H1 (cell line): ENCODE measurements around the gene PEAK1. TPM values are rescaled to one million over a fixed set of nuclear protein-coding genes. Genes with fewer than 3 reads are reported as not detected.

ENCODE experiments used
- CTCF ChIA-PET: fragments of 300-600 bp; sonication (Branson Sonifier 250); formaldehyde crosslinking; loops from one replicate; lab custom pipeline; 2021; ENCODE audit not compliant: partially characterized antibody; lab: Charles Lee
- POLR2A ChIA-PET: fragments of 300-600 bp; sonication (Branson Sonifier 250); formaldehyde crosslinking; loops from one replicate; lab custom pipeline; 2021; ENCODE audit warnings: inconsistent platforms; ENCODE audit not compliant: partially characterized antibody; lab: Charles Lee
- DNase-seq, 2 experiments: peaks; one replicate each; pipeline versions ENCODE4 v3.0.0 to v3.0.0-alpha.2; 2010 to 2022; ENCODE audit warnings: low spot score in 2 of 2, low read depth in 1 of 2, mixed read lengths in 1 of 2
- FAIRE-seq: peaks from 2 replicates; lab custom pipeline; 2011; peaks lifted over from hg19 to GRCh38; lab: Jason Lieb, UNC
- H2AFZ ChIP-seq: 2 replicates; pipeline ENCODE4 v1.8.1; 2012; ENCODE audit warnings: low read length, inconsistent platforms
- H2AK5ac ChIP-seq: 2 replicates; pipeline ENCODE4 v1.6.1; 2013; ENCODE audit warnings: low read depth, low read length
- H2BK120ac ChIP-seq: replicated peaks from 2 replicates; pipeline ENCODE3; 2013; ENCODE audit warnings: low read depth, low read length, inconsistent platforms
- H2BK12ac ChIP-seq: 2 replicates; pipeline ENCODE4 v1.6.1; 2013; ENCODE audit warnings: low read depth, low read length
- H2BK15ac ChIP-seq: 2 replicates; pipeline ENCODE4 v1.6.1; 2013; ENCODE audit warnings: low read length
- H2BK20ac ChIP-seq: 2 replicates; pipeline ENCODE4 v1.6.1; 2013; ENCODE audit warnings: low read length
- H2BK5ac ChIP-seq: 2 replicates; pipeline ENCODE4 v1.6.1; 2013; ENCODE audit warnings: low read depth, low read length
- H3K14ac ChIP-seq: 2 replicates; pipeline ENCODE4 v1.6.1; 2013; ENCODE audit warnings: inconsistent platforms; ENCODE audit not compliant: insufficient read length
- H3K18ac ChIP-seq: 2 replicates; pipeline ENCODE4 v1.6.1; 2013; ENCODE audit warnings: low read length; ENCODE audit errors: extremely low read depth
- H3K23ac ChIP-seq: 2 replicates; pipeline ENCODE4 v1.6.1; 2013; ENCODE audit warnings: inconsistent platforms; ENCODE audit not compliant: insufficient read length
- H3K23me2 ChIP-seq: 2 replicates; pipeline ENCODE4 v1.6.1; 2013; ENCODE audit warnings: low read depth, low read length
- H3K27ac ChIP-seq: 2 replicates; pipeline ENCODE4 v1.6.1; 2011; ENCODE audit warnings: low read depth, low read length, inconsistent platforms
- H3K27me3 ChIP-seq, 4 experiments: replicated peaks in 1 of 4; 1 replicate in 1 of 4; 2 replicates in 3 of 4; pipeline versions ENCODE4 v1.6.1 to v1.8.1; 2011 to 2013; ENCODE audit warnings: low read length in 3 of 4, mild to moderate bottlenecking in 3 of 4, inconsistent platforms in 2 of 4, mixed read lengths in 2 of 4, moderate library complexity in 1 of 4; ENCODE audit not compliant: control insufficient read depth in 3 of 4, insufficient read depth in 3 of 4; ENCODE audit errors: extremely low read depth in 1 of 4
- H3K36me3 ChIP-seq, 4 experiments: 2 replicates each; pipeline versions ENCODE4 v1.6.1 to v1.8.1; 2011 to 2013; ENCODE audit warnings: mild to moderate bottlenecking in 4 of 4, low read length in 3 of 4, moderate library complexity in 2 of 4, control low read depth in 1 of 4, inconsistent platforms in 1 of 4; ENCODE audit not compliant: insufficient read depth in 4 of 4, control insufficient read depth in 2 of 4
- H3K4ac ChIP-seq: replicated peaks from 2 replicates; pipeline ENCODE3; 2013; ENCODE audit warnings: low read length, low read depth, mixed read lengths, inconsistent platforms; ENCODE audit not compliant: insufficient read length
- H3K4me1 ChIP-seq, 4 experiments: replicated peaks in 1 of 4; 1 replicate in 1 of 4; 2 replicates in 3 of 4; pipeline versions ENCODE4 v1.6.1 to v1.8.1; 2011 to 2013; ENCODE audit warnings: low read length in 3 of 4, inconsistent platforms in 2 of 4, mixed read lengths in 1 of 4; ENCODE audit not compliant: insufficient read depth in 4 of 4, control insufficient read depth in 3 of 4
- H3K4me2 ChIP-seq, 2 experiments: 2 replicates each; pipeline versions ENCODE4 v1.6.1 to v1.8.1; 2011 to 2013; ENCODE audit warnings: low read depth in 2 of 2, low read length in 2 of 2, control low read depth in 1 of 2, inconsistent platforms in 1 of 2, mild to moderate bottlenecking in 1 of 2; ENCODE audit not compliant: insufficient read depth in 1 of 2
- H3K4me3 ChIP-seq, 4 experiments: fragments of 200-600, 300-600 bp in 1 of 4; sonication (generic), shearing (Covaris generic), sonication (Bioruptor Twin) in 1 of 4; 2 replicates each; pipeline versions ENCODE4 v1.5.1 to v1.8.1; 2011 to 2016; ENCODE audit warnings: low read length in 4 of 4, low read depth in 3 of 4, control low read depth in 2 of 4, inconsistent platforms in 2 of 4, mild to moderate bottlenecking in 2 of 4, mixed read lengths in 1 of 4, moderate library complexity in 1 of 4; ENCODE audit not compliant: insufficient read depth in 2 of 4; ENCODE audit errors: extremely low read depth in 1 of 4
- H3K56ac ChIP-seq: replicated peaks from 2 replicates; pipeline ENCODE3; 2013; ENCODE audit warnings: low read depth, mild to moderate bottlenecking, mixed read lengths, low read length, inconsistent platforms; ENCODE audit not compliant: insufficient read length
- H3K79me1 ChIP-seq: 2 replicates; pipeline ENCODE4 v1.6.1; 2013; ENCODE audit warnings: low read depth, low read length, control low read depth
- H3K79me2 ChIP-seq, 2 experiments: 2 replicates each; pipeline versions ENCODE4 v1.6.1 to v1.8.1; 2012 to 2013; ENCODE audit warnings: low read length in 2 of 2, mild to moderate bottlenecking in 2 of 2, inconsistent platforms in 1 of 2; ENCODE audit not compliant: insufficient read depth in 2 of 2, control insufficient read depth in 1 of 2
- H3K9ac ChIP-seq, 4 experiments: replicated peaks in 1 of 4; 1 replicate in 1 of 4; 2 replicates in 3 of 4; pipeline versions ENCODE4 v1.6.1 to v1.8.1; 2011 to 2013; ENCODE audit warnings: low read depth in 3 of 4, low read length in 3 of 4, control low read depth in 2 of 4, mild to moderate bottlenecking in 2 of 4, moderate library complexity in 2 of 4, inconsistent platforms in 1 of 4; ENCODE audit errors: extremely low read depth in 1 of 4
- H3K9me3 ChIP-seq, 2 experiments: 2 replicates each; pipeline versions ENCODE4 v1.6.1 to v1.8.1; 2012 to 2013; ENCODE audit warnings: mild to moderate bottlenecking in 2 of 2, moderate library complexity in 2 of 2, control low read depth in 1 of 2, inconsistent platforms in 1 of 2, low read depth in 1 of 2, low read length in 1 of 2, mixed read lengths in 1 of 2; ENCODE audit not compliant: insufficient read depth in 2 of 2
- H4K20me1 ChIP-seq, 2 experiments: replicated peaks in 1 of 2; 2 replicates each; pipeline versions ENCODE3 to v1.8.1; 2011 to 2013; ENCODE audit warnings: inconsistent platforms in 2 of 2, low read length in 2 of 2, mild to moderate bottlenecking in 1 of 2; ENCODE audit not compliant: insufficient read depth in 2 of 2, control insufficient read depth in 1 of 2
- H4K5ac ChIP-seq: 2 replicates; pipeline ENCODE4 v1.6.1; 2013; ENCODE audit warnings: low read length, low read depth, mixed read lengths, inconsistent platforms; ENCODE audit not compliant: insufficient read length
- H4K8ac ChIP-seq: 2 replicates; pipeline ENCODE4 v1.8.0; 2013; ENCODE audit warnings: mild to moderate bottlenecking, moderate library complexity, low read length, inconsistent platforms; ENCODE audit not compliant: insufficient read depth; ENCODE audit errors: extremely low read depth
- H4K91ac ChIP-seq: replicated peaks from 2 replicates; pipeline ENCODE3; 2013; ENCODE audit warnings: low read length, mixed read lengths, inconsistent platforms; ENCODE audit not compliant: insufficient read length
- BCL11A ChIP-seq, 2 experiments: IDR thresholded peaks; one replicate each; pipeline ENCODE4 v1.6.1; 2011; ENCODE audit warnings: low read depth in 2 of 2, low read length in 2 of 2, mild to moderate bottlenecking in 2 of 2
- CEBPB ChIP-seq: IDR thresholded peaks from 2 replicates; pipeline ENCODE4 v1.6.1; 2012; ENCODE audit warnings: low read depth, low read length
- CHD2 ChIP-seq: IDR thresholded peaks from 2 replicates; pipeline ENCODE4 v1.6.1; 2012; ENCODE audit warnings: low read length, improper control_type of control experiment
- GTF2F1 ChIP-seq: IDR thresholded peaks from 2 replicates; pipeline ENCODE4 v1.6.1; 2012; ENCODE audit warnings: low read depth, low read length, improper control_type of control experiment, borderline replicate concordance
- HDAC2 ChIP-seq, 2 experiments: fragments of 300-600 bp in 1 of 2; sonication (generic) in 1 of 2; IDR thresholded peaks; 2 replicates each; pipeline ENCODE4 v1.6.1; 2011 to 2012; ENCODE audit warnings: low read depth in 2 of 2, low read length in 2 of 2, mild to moderate bottlenecking in 2 of 2, moderate library complexity in 2 of 2, borderline replicate concordance in 1 of 2, inconsistent platforms in 1 of 2
- KDM1A ChIP-seq: fragments of 200-600, 300-600 bp; sonication (generic); IDR thresholded peaks from 2 replicates; pipeline ENCODE4 v1.7.1; 2016; ENCODE audit warnings: mild to moderate bottlenecking, low read length, borderline replicate concordance
- POLR2A ChIP-seq, 2 experiments: IDR thresholded peaks; 1 replicate in 1 of 2; 2 replicates in 1 of 2; pipeline ENCODE4 v1.6.1; 2011; ENCODE audit warnings: low read depth in 2 of 2, low read length in 2 of 2, mild to moderate bottlenecking in 2 of 2; ENCODE audit errors: control extremely low read depth in 1 of 2
- RXRA ChIP-seq: IDR thresholded peaks from 2 replicates; pipeline ENCODE4 v1.6.1; 2011; ENCODE audit warnings: low read depth, mild to moderate bottlenecking, low read length, moderate library complexity; ENCODE audit not compliant: insufficient read depth
- SAP30 ChIP-seq: fragments of 300-600 bp; sonication (generic); IDR thresholded peaks from 2 replicates; pipeline ENCODE4 v1.7.1; 2012; ENCODE audit warnings: low read length, moderate library complexity, mild to moderate bottlenecking, inconsistent platforms; ENCODE audit not compliant: insufficient read depth, insufficient replicate concordance
- SIRT6 ChIP-seq: IDR thresholded peaks from one replicate; pipeline ENCODE4 v1.7.1; 2012; ENCODE audit warnings: low read length, inconsistent platforms
- SIX5 ChIP-seq: IDR thresholded peaks from 2 replicates; pipeline ENCODE4 v1.6.1; 2011; ENCODE audit warnings: mild to moderate bottlenecking, low read depth, low read length
- SUZ12 ChIP-seq: fragments of 200-600 bp; sonication (generic); IDR thresholded peaks from 2 replicates; pipeline ENCODE4 v1.6.1; 2012; ENCODE audit warnings: mild to moderate bottlenecking, inconsistent platforms, low read length, moderate library complexity, mixed read lengths
- WGBS, 2 experiments: shearing (Covaris generic) in 1 of 2; methylation state at CpG; one replicate each; pipeline versions ENCODE4 v1.1.6 to v1.1.7; 2013 to 2015; ENCODE audit warnings: low lambda C conversion rate in 2 of 2, mixed read lengths in 2 of 2, inconsistent platforms in 1 of 2, low coverage in 1 of 2, missing lambda C conversion rate in 1 of 2; ENCODE audit not compliant: insufficient replicate concordance in 2 of 2, insufficient coverage in 1 of 2, insufficient read length in 1 of 2; ENCODE audit errors: extremely low coverage in 1 of 2, missing lambda C conversion rate in 1 of 2; 5-methylcytosine and 5-hydroxymethylcytosine counted together
- polyA plus RNA-seq, 7 experiments: library from polyadenylated mRNA; depleted of rRNA in 3 of 7; stranded (reverse) in 5 of 7; unstranded in 2 of 7; fragments of >200 nt in 5 of 7; fragments of 200-250 nt in 2 of 7; gene quantifications; 1 replicate in 5 of 7; 2 replicates in 1 of 7; 4 replicates in 1 of 7; pipeline versions ENCODE4 v1.2.1 to v1.2.3, GENCODE V29; 2011 to 2013; ENCODE audit warnings: missing spikeins in 2 of 7, mixed read lengths in 2 of 7
- total RNA-seq: library from RNA; stranded (reverse); fragmentation: NEBNext Ultra II Directional; extraction: Animal tissue kit (Norgen Biotek cat#: 25700); gene quantifications from 2 replicates; pipeline ENCODE4 v1.2.1, GENCODE V29; 2021
- TF ChIP-seq, protein P1 (sequence below): IDR thresholded peaks from 2 replicates; pipeline ENCODE4 v1.6.1; 2011; ENCODE audit warnings: low read length, improper control_type of control experiment

The PEAK1 gene
- total and polyA plus RNA-seq, 2 of the 8 experiments (the other 6 are each of a cell fraction or from before 2014, with no cell fraction given) = 8.8 to 44.8 TPM

DNA sequence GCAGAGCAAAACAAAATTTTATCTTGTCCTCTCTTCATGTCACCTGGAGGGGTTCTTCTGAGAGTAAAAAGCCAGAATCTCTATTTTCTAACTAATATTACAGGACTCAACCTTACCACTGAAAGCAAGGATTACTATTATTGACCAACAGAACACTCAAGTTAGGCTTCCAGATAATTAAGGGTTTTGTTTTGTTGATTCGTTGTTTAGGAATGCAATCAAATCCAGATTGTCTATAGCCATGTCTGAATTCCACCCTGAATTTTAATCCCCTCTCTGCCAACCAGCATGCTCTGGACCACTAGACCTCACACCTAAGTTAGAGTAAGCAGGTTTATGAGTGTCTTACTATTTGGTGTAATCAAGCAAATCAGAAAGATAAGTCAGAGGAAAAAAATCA lies 90.7 kb downstream of the PEAK1 start:
- Histone ChIP-seq H3K27me3 (no peaks in the 10 kb centered on the region), H3K4me2 (no peak overlapping the region), H2BK20ac (no peak overlapping the region), H3K36me3 (no peaks in the 10 kb centered on the region), H3K23me2 (no peaks in the 10 kb centered on the region), H3K9ac (no peak overlapping the region), H2BK15ac (no peak overlapping the region), H3K14ac (no peak overlapping the region), H3K79me1 (no peaks in the 10 kb centered on the region), H4K91ac (no peak overlapping the region), H2BK12ac (no peak overlapping the region), H4K8ac (no peak overlapping the region), H3K4me1 (peaks cover 0 to 3% (median 0%) of the 10 kb centered on the region in 4 experiments; a peak in 1 of 7 replicates), H2AFZ (no peak overlapping the region), H3K18ac (no peak overlapping the region), H3K56ac (no peak overlapping the region), H3K4me3 (no peak overlapping the region), H3K23ac (no peak overlapping the region), H3K9me3 (no peaks in the 10 kb centered on the region), H3K79me2 (peaks cover 0 to 12% of the 10 kb centered on the region in 2 experiments; a peak in 2 of 4 replicates), H3K27ac (no peak overlapping the region), H4K5ac (no peak overlapping the region), H3K4ac (no peak overlapping the region), H4K20me1 (peaks cover 0 to 2% of the 10 kb centered on the region in 2 experiments), H2BK120ac (no peak overlapping the region), H2AK5ac (no peak overlapping the region), H2BK5ac (no peak overlapping the region)
- POLR2A ChIA-PET = no interaction called here
- DNase-seq (no peak), FAIRE-seq (no peak)
- CTCF ChIA-PET = no interaction called here
- WGBS, 2 experiments = 75% methylated on average over 1 of the region's 1 CpG; no CpG with 5 or more reads in 1 of the 2 experiments
- no peak for TF ChIP-seq CEBPB
- TF ChIP-seq, protein P1, sequence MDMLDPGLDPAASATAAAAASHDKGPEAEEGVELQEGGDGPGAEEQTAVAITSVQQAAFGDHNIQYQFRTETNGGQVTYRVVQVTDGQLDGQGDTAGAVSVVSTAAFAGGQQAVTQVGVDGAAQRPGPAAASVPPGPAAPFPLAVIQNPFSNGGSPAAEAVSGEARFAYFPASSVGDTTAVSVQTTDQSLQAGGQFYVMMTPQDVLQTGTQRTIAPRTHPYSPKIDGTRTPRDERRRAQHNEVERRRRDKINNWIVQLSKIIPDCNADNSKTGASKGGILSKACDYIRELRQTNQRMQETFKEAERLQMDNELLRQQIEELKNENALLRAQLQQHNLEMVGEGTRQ = no peak
- TF ChIP-seq HDAC2 (IDR thresholded peaks at IDR 0.05; ENCODE audit: borderline replicate concordance in 1 of 2, low read depth in 2 of 2, low read length in 2 of 2) = no peak
- no peak for TF ChIP-seq RXRA
- no peak for TF ChIP-seq SAP30
- no peak for TF ChIP-seq GTF2F1
- no peak for TF ChIP-seq BCL11A (IDR thresholded peaks at IDR 0.05; ENCODE audit: low read depth in 2 of 2, low read length in 2 of 2)
- TF ChIP-seq SIX5 = no peak
- TF ChIP-seq SUZ12 = no peak
- no peak for TF ChIP-seq POLR2A (IDR thresholded peaks at IDR 0.05; ENCODE audit: control extremely low read depth in 1 of 2, low read depth in 2 of 2, low read length in 2 of 2)
- TF ChIP-seq SIRT6 = no peak
- no peak for TF ChIP-seq KDM1A
- TF ChIP-seq CHD2 = no peak
